HCT116 (cell line): ENCODE data around the gene CLCA4. TPM values are rescaled to one million over a fixed set of nuclear protein-coding genes. Genes with fewer than 3 reads are reported as not detected.

Source experiments
- ATAC-seq: fragments of 200-7000 bp; cut with Tn5 transposase; 2 replicates; pipeline ENCODE4 v1.9.1; 2020; ENCODE audit warnings: mild to moderate bottlenecking, moderate library complexity
- BruUV-seq: library from RNA; stranded (reverse); fragments of 400-500 nt; replicated peaks from 2 replicates; lab custom pipeline; 2021; lab: Mats Ljungman, UMichigan
- CTCF ChIA-PET: fragments of 300-600 bp; sonication (Branson Sonifier 250); formaldehyde crosslinking; loops from one replicate; lab custom pipeline; 2021; ENCODE audit warnings: antibody characterized with exemption; lab: Charles Lee
- POLR2A ChIA-PET: fragments of 300-600, 350-600 bp; sonication (Branson Sonifier 250); formaldehyde crosslinking; loops from one replicate; lab custom pipeline; 2021; ENCODE audit warnings: antibody characterized with exemption; lab: Charles Lee
- RAD21 ChIA-PET, 2 experiments: fragments of 300-600 bp; sonication (Branson Sonifier 250); formaldehyde crosslinking; loops; one replicate each; lab custom pipeline; 2023; ENCODE audit warnings: low total read pairs in 2 of 2; ENCODE audit not compliant: uncharacterized antibody in 2 of 2, unreplicated experiment in 2 of 2, low non-redundant PET in 1 of 2; lab: Charles Lee
- DNase-seq: peaks from one replicate; pipeline ENCODE4 v3.0.0-alpha.2; 2010; ENCODE audit warnings: low read depth, low spot score
- H2AFZ ChIP-seq: fragments of 200-600 bp; shearing (Covaris generic), sonication (generic); 2 replicates; pipeline ENCODE4 v1.6.1; 2017; ENCODE audit warnings: low read depth, mixed run types, mixed read lengths, antibody characterized with exemption, low read length; ENCODE audit not compliant: poor library complexity, severe bottlenecking
- H3K27ac ChIP-seq: 2 replicates; pipeline ENCODE4 v1.5.1; 2012; ENCODE audit warnings: low read depth, low read length
- H3K27me3 ChIP-seq: fragments of 200-600 bp; sonication (generic); 2 replicates; pipeline ENCODE4 v1.6.1; 2016; ENCODE audit warnings: mixed run types, low read length, mixed read lengths; ENCODE audit not compliant: insufficient read depth
- H3K36me3 ChIP-seq, 2 experiments: fragments of 200-500 bp in 1 of 2; fragments of 200-600 bp in 1 of 2; sonication (Bioruptor generic) in 1 of 2; sonication (generic) in 1 of 2; 2 replicates each; pipeline versions ENCODE4 v1.5.1 to v1.6.1; 2014 to 2016; ENCODE audit warnings: low read length in 2 of 2, inconsistent platforms in 1 of 2, mixed read lengths in 1 of 2, mixed run types in 1 of 2; ENCODE audit not compliant: insufficient read depth in 2 of 2, control insufficient read depth in 1 of 2
- H3K4me1 ChIP-seq, 2 experiments: fragments of 200-600 bp in 1 of 2; sonication (generic) in 1 of 2; 2 replicates each; pipeline versions ENCODE4 v1.5.1 to v1.6.1; 2012 to 2017; ENCODE audit warnings: low read length in 2 of 2, inconsistent platforms in 1 of 2, mild to moderate bottlenecking in 1 of 2, mixed read lengths in 1 of 2, mixed run types in 1 of 2, moderate library complexity in 1 of 2; ENCODE audit not compliant: insufficient read depth in 2 of 2, control insufficient read depth in 1 of 2
- H3K4me2 ChIP-seq: fragments of 200-600 bp; sonication (generic); 2 replicates; pipeline ENCODE4 v1.6.1; 2017; ENCODE audit warnings: mixed run types, low read length, mixed read lengths
- H3K4me3 ChIP-seq, 2 experiments: fragments of 200-600 bp in 1 of 2; sonication (generic) in 1 of 2; replicated peaks in 1 of 2; 2 replicates each; pipeline ENCODE4 v1.5.1; 2011 to 2016; ENCODE audit warnings: low read length in 2 of 2, control low read depth in 1 of 2, low read depth in 1 of 2, mild to moderate bottlenecking in 1 of 2, mixed read lengths in 1 of 2, mixed run types in 1 of 2
- H3K79me2 ChIP-seq: fragments of 200-600 bp; sonication (generic); 2 replicates; pipeline ENCODE4 v1.6.1; 2017; ENCODE audit warnings: mild to moderate bottlenecking, mixed run types, low read length, moderate library complexity, mixed read lengths; ENCODE audit not compliant: insufficient read depth
- H3K9ac ChIP-seq: fragments of 200-600 bp; sonication (generic); 2 replicates; pipeline ENCODE4 v1.6.1; 2016; ENCODE audit warnings: low read length, mixed read lengths
- H3K9me2 ChIP-seq: fragments of 200-600 bp; sonication (generic), shearing (Covaris generic); 2 replicates; pipeline ENCODE4 v1.6.1; 2017; ENCODE audit warnings: mixed run types, mild to moderate bottlenecking, moderate library complexity; ENCODE audit not compliant: insufficient read depth
- H3K9me3 ChIP-seq, 2 experiments: fragments of 200-500 bp in 1 of 2; fragments of 200-600 bp in 1 of 2; sonication (Bioruptor generic) in 1 of 2; sonication (generic) in 1 of 2; 2 replicates each; pipeline ENCODE4 v1.6.1; 2014 to 2017; ENCODE audit warnings: low read length in 2 of 2, mixed read lengths in 2 of 2, inconsistent platforms in 1 of 2, low read depth in 1 of 2, mild to moderate bottlenecking in 1 of 2, mixed run types in 1 of 2, moderate library complexity in 1 of 2; ENCODE audit not compliant: control insufficient read depth in 1 of 2, insufficient read depth in 1 of 2
- H4K20me1 ChIP-seq: fragments of 200-600 bp; sonication (generic), shearing (Covaris generic); 2 replicates; pipeline ENCODE4 v1.6.1; 2017; ENCODE audit warnings: mixed run types, mild to moderate bottlenecking, moderate library complexity; ENCODE audit not compliant: insufficient read depth
- ATF3 ChIP-seq: IDR thresholded peaks from 2 replicates; pipeline ENCODE4 v1.6.1; 2012
- CBX3 ChIP-seq: IDR thresholded peaks from 2 replicates; pipeline ENCODE4 v1.6.1; 2012; ENCODE audit warnings: low read depth
- CEBPB ChIP-seq: IDR thresholded peaks from 2 replicates; pipeline ENCODE4 v1.6.1; 2012; ENCODE audit warnings: low read depth
- CTCF ChIP-seq, 3 experiments: fragments of 200-600 bp in 1 of 3; sonication (generic) in 1 of 3; IDR thresholded peaks in 2 of 3; conservative IDR thresholded peaks in 1 of 3; 2 replicates each; pipeline ENCODE4 v1.5.1; 2012 to 2017; ENCODE audit warnings: low read depth in 2 of 3, low read length in 2 of 3, antibody characterized with exemption in 1 of 3, borderline replicate concordance in 1 of 3, control low read depth in 1 of 3, mild to moderate bottlenecking in 1 of 3, mixed read lengths in 1 of 3, mixed run types in 1 of 3, moderate library complexity in 1 of 3; ENCODE audit not compliant: insufficient read depth in 1 of 3
- EGR1 ChIP-seq: IDR thresholded peaks from 2 replicates; pipeline ENCODE4 v1.6.1; 2012; ENCODE audit warnings: low read depth
- ELF1 ChIP-seq: IDR thresholded peaks from 2 replicates; pipeline ENCODE4 v1.6.1; 2012; ENCODE audit warnings: low read depth, borderline replicate concordance
- EZH2 ChIP-seq: fragments of 200-600 bp; sonication (generic); IDR thresholded peaks from 2 replicates; pipeline ENCODE4 v1.6.1; 2017; ENCODE audit warnings: antibody characterized with exemption, mixed run types
- FOSL1 ChIP-seq: IDR thresholded peaks from 2 replicates; pipeline ENCODE4 v1.6.1; 2012; ENCODE audit warnings: low read depth
- JUND ChIP-seq: IDR thresholded peaks from 2 replicates; pipeline ENCODE4 v1.6.1; 2012
- POLR2A ChIP-seq: IDR thresholded peaks from 2 replicates; pipeline ENCODE4 v1.7.0; 2011; ENCODE audit warnings: borderline replicate concordance; ENCODE audit not compliant: insufficient read depth, insufficient read length; ENCODE audit errors: extremely low read depth
- POLR2AphosphoS5 ChIP-seq: IDR thresholded peaks from 2 replicates; pipeline ENCODE4 v1.6.1; 2011; ENCODE audit warnings: mild to moderate bottlenecking, low read depth, low read length, moderate library complexity
- SP1 ChIP-seq: IDR thresholded peaks from 2 replicates; pipeline ENCODE4 v1.6.1; 2012; ENCODE audit warnings: low read depth
- SRF ChIP-seq: IDR thresholded peaks from 2 replicates; pipeline ENCODE4 v1.6.1; 2012; ENCODE audit warnings: low read depth
- ZNF274 ChIP-seq: fragments of 200-500 bp; sonication (Bioruptor generic); IDR thresholded peaks from 2 replicates; pipeline ENCODE4 v1.6.1; 2014; ENCODE audit warnings: mild to moderate bottlenecking, low read depth, low read length, inconsistent platforms
- intact Hi-C: fragments of 100-400 bp; cut with micrococcal nuclease; formaldehyde crosslinking; loops from 2 replicates; pipeline ENCODE4 v1.10.0; 2022
- total RNA-seq: library from RNA; stranded (reverse); gene quantifications from one replicate; pipeline ENCODE4 v1.2.1, GENCODE V29; 2021; ENCODE audit not compliant: unreplicated experiment
- TF ChIP-seq, protein P1 (sequence below): IDR thresholded peaks from 2 replicates; pipeline ENCODE4 v1.6.1; 2011; ENCODE audit warnings: mild to moderate bottlenecking, low read length, moderate library complexity; ENCODE audit not compliant: insufficient replicate concordance; ENCODE audit errors: extremely low read depth

The CLCA4 gene
- total RNA-seq, 1 experiment from 2014 or later = not detected

- Histone ChIP-seq H3K79me2 (no peaks in the 10 kb centered on the region), H2AFZ (no peak overlapping the region), H3K27ac (no peak overlapping the region), H3K4me2 (no peak overlapping the region), H3K9ac (no peak overlapping the region), H3K4me1 (no peaks in the 10 kb centered on the region), H3K36me3 (no peaks in the 10 kb centered on the region), H3K27me3 (no peaks in the 10 kb centered on the region), H3K9me3 (no peaks in the 10 kb centered on the region), H3K4me3 (no peak overlapping the region), H4K20me1 (no peaks in the 10 kb centered on the region), H3K9me2 (no peaks in the 10 kb centered on the region)
- BruUV-seq = no TSS peak
- no peak for TF ChIP-seq CEBPB
- TF ChIP-seq CBX3 = no peak
- TF ChIP-seq EZH2 = no peak
- TF ChIP-seq SP1 = no peak
- no peak for TF ChIP-seq FOSL1
- TF ChIP-seq ELF1 = no peak
- no peak for TF ChIP-seq SRF
- TF ChIP-seq, protein P1, sequence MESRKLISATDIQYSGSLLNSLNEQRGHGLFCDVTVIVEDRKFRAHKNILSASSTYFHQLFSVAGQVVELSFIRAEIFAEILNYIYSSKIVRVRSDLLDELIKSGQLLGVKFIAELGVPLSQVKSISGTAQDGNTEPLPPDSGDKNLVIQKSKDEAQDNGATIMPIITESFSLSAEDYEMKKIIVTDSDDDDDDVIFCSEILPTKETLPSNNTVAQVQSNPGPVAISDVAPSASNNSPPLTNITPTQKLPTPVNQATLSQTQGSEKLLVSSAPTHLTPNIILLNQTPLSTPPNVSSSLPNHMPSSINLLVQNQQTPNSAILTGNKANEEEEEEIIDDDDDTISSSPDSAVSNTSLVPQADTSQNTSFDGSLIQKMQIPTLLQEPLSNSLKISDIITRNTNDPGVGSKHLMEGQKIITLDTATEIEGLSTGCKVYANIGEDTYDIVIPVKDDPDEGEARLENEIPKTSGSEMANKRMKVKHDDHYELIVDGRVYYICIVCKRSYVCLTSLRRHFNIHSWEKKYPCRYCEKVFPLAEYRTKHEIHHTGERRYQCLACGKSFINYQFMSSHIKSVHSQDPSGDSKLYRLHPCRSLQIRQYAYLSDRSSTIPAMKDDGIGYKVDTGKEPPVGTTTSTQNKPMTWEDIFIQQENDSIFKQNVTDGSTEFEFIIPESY = no peak
- intact Hi-C loops = no loop called here
- ATAC-seq (no peak), DNase-seq (no peak)
- ChIA-PET RAD21 (no interaction called here), POLR2A (interaction anchor here (1.3 kb wide), 1 partner anchor 12 kb away, joined by 3 read pairs; no protein-coding TSS in a partner anchor), CTCF (no interaction called here)
Measured at GRCh38 chr1:86594284-86594770, 47.4 kb downstream of the CLCA4 start.

DNA sequence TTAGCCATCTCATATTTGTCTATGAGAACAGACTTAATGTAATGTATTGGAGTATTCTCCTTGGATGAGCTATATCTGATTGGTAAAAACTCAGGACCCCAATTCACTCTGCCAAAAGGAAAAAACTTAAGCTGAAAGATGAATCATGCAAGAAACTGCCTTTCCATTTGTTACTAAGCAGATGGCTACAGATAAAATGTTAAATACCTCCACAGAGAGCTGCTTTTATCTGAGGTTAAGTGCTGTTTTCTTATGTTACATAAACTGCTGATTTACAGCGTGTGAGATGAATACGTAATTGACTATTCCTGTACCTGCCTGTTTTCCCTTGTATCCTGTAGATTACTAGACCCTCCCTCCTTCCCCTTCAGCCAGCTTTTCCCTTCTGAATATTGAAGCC, 49.3 kb downstream of the CLCA4 start:
- intact Hi-C loops = no loop called here
- Histone ChIP-seq H3K9ac (no peak overlapping the region), H4K20me1 (no peaks in the 10 kb centered on the region), H3K27me3 (no peaks in the 10 kb centered on the region), H3K79me2 (no peaks in the 10 kb centered on the region), H3K4me1 (no peaks in the 10 kb centered on the region), H3K4me3 (no peak overlapping the region), H3K9me2 (no peaks in the 10 kb centered on the region), H3K36me3 (no peaks in the 10 kb centered on the region), H3K27ac (no peak overlapping the region), H2AFZ (no peak overlapping the region), H3K4me2 (no peak overlapping the region), H3K9me3 (no peaks in the 10 kb centered on the region)
- no TSS peak for BruUV-seq
- RAD21 ChIA-PET = no interaction called here
- CTCF ChIA-PET = no interaction called here
- ATAC-seq = no peak
- no peak for DNase-seq
- POLR2A ChIA-PET = no interaction called here
- no peak for TF ChIP-seq ATF3
- no peak for TF ChIP-seq ELF1
- TF ChIP-seq CEBPB = no peak
- no peak for TF ChIP-seq FOSL1
- TF ChIP-seq JUND = no peak
- no peak for TF ChIP-seq CBX3
- no peak for TF ChIP-seq ZNF274
- TF ChIP-seq EGR1 = no peak
- TF ChIP-seq POLR2AphosphoS5 = no peak
- TF ChIP-seq CTCF (IDR thresholded peaks at IDR 0.05 in 2 of 3, conservative IDR thresholded peaks at IDR 0.05 in 1 of 3; ENCODE audit: borderline replicate concordance in 1 of 3, insufficient read depth in 1 of 3, low read depth in 2 of 3, low read length in 2 of 3) = no peak
- no peak for TF ChIP-seq POLR2A
- TF ChIP-seq, protein P1 = no peak
- no peak for TF ChIP-seq EZH2
